ENCODE measurements around the gene TMEM263. TPM values are rescaled to one million over a fixed set of nuclear protein-coding genes. Genes with fewer than 3 reads are reported as not detected.

TMEM263 gene
- total RNA-seq, 2 donors from 2014 or later: 25.7 to 39.3 TPM

- Histone ChIP-seq H3K9ac (ENCODE audit: extremely low read depth, low read length, poor library complexity, severe bottlenecking) (no peak overlapping the region), H3K9me3 (ENCODE audit: control insufficient read depth, low read length) (no peaks in the 10 kb centered on the region), H3K4me3 (ENCODE audit: low read length) (no peak overlapping the region), H3K27ac (ENCODE audit: low read depth, low read length) (no peak overlapping the region), H3K4me1 (ENCODE audit: control insufficient read depth, insufficient read depth, low read length) (no peaks in the 10 kb centered on the region), H3K27me3 (ENCODE audit: control insufficient read depth, insufficient read depth, low read length, poor library complexity, severe bottlenecking) (no peaks in the 10 kb centered on the region), H3K36me3 (ENCODE audit: control insufficient read depth, insufficient read depth, low read length) (peaks cover 38% of the 10 kb centered on the region)
- Mint-ChIP-seq H3K27ac (no peak overlapping the region), H3K9me3 (no peaks in the 10 kb centered on the region), H3K36me3 (ENCODE audit: low read depth) (peaks cover 25% of the 10 kb centered on the region), H3K27me3 (ENCODE audit: insufficient read depth) (no peaks in the 10 kb centered on the region), H3K4me3 (no peak overlapping the region), H3K4me1 (peaks cover 11% of the 10 kb centered on the region)
- no peak for DNase-seq
- 94 to 100% methylated on average over 1 to 3 of the region's 3 CpGs for WGBS, 2 experiments (ENCODE audit: insufficient coverage in 1 of 2, insufficient read length in 1 of 2)
- no peak for TF ChIP-seq CTCF (conservative IDR thresholded peaks at IDR 0.05)
These were observed 6.6 kb downstream of the TMEM263 start for GRCh38 chr12:106962286-106962685.

GRCh38 chr12:106964526-106964925 lies 8.8 kb downstream of the TMEM263 start:
- Histone ChIP-seq H3K27ac (ENCODE audit: low read depth, low read length) (no peak overlapping the region), H3K27me3 (ENCODE audit: control insufficient read depth, insufficient read depth, low read length, poor library complexity, severe bottlenecking) (no peaks in the 10 kb centered on the region), H3K9ac (ENCODE audit: extremely low read depth, low read length, poor library complexity, severe bottlenecking) (no peak overlapping the region), H3K4me1 (ENCODE audit: control insufficient read depth, insufficient read depth, low read length) (no peaks in the 10 kb centered on the region), H3K4me3 (ENCODE audit: low read length) (no peak overlapping the region), H3K9me3 (ENCODE audit: control insufficient read depth, low read length) (no peaks in the 10 kb centered on the region), H3K36me3 (ENCODE audit: control insufficient read depth, insufficient read depth, low read length) (peaks cover 52% of the 10 kb centered on the region)
- H3K27ac Mint-ChIP-seq: no peak overlapping the region
- H3K9me3 Mint-ChIP-seq: no peaks in the 10 kb centered on the region
- H3K27me3 Mint-ChIP-seq (ENCODE audit: insufficient read depth): no peaks in the 10 kb centered on the region
- 86 to 100% methylated on average over 1 to 2 of the region's 2 CpGs for WGBS, 2 experiments (ENCODE audit: insufficient coverage in 1 of 2, insufficient read length in 1 of 2)
- H3K36me3 Mint-ChIP-seq (ENCODE audit: low read depth): peaks cover 34% of the 10 kb centered on the region
- TF ChIP-seq CTCF (conservative IDR thresholded peaks at IDR 0.05): no peak
- DNase-seq: no peak
- no peak overlapping the region for H3K4me3 Mint-ChIP-seq
- H3K4me1 Mint-ChIP-seq: peaks cover 6% of the 10 kb centered on the region

GRCh38 chr12:106971065-106971464 lies 15.4 kb downstream of the TMEM263 start:
- H3K27ac ChIP-seq (ENCODE audit: low read depth, low read length): no peak overlapping the region
- 93 to 95% methylated on average over 2 of the region's 2 CpGs for WGBS, 2 experiments (ENCODE audit: insufficient coverage in 1 of 2, insufficient read length in 1 of 2)

More at GRCh38 chr12:106971065-106971464, 15.4 kb downstream of the TMEM263 start:
- Mint-ChIP-seq H3K27ac (peak overlapping the region; percentile 45), H3K36me3 (ENCODE audit: low read depth) (peaks cover 32% of the 10 kb centered on the region), H3K27me3 (ENCODE audit: insufficient read depth) (no peaks in the 10 kb centered on the region), H3K9me3 (no peaks in the 10 kb centered on the region), H3K4me3 (no peak overlapping the region), H3K4me1 (no peaks in the 10 kb centered on the region)
- Histone ChIP-seq H3K4me1 (ENCODE audit: control insufficient read depth, insufficient read depth, low read length) (no peaks in the 10 kb centered on the region), H3K4me3 (ENCODE audit: low read length) (no peak overlapping the region), H3K9me3 (ENCODE audit: control insufficient read depth, low read length) (no peaks in the 10 kb centered on the region), H3K36me3 (ENCODE audit: control insufficient read depth, insufficient read depth, low read length) (peaks cover 66% of the 10 kb centered on the region), H3K9ac (ENCODE audit: extremely low read depth, low read length, poor library complexity, severe bottlenecking) (no peak overlapping the region), H3K27me3 (ENCODE audit: control insufficient read depth, insufficient read depth, low read length, poor library complexity, severe bottlenecking) (no peaks in the 10 kb centered on the region)
- TF ChIP-seq CTCF (conservative IDR thresholded peaks at IDR 0.05): no peak
- DNase-seq: no peak
